PFSK-1 (cell line): ENCODE data around the gene LPIN2.

Experiments
- POLR2AphosphoS5 ChIP-seq: IDR thresholded peaks from 2 replicates; pipeline ENCODE4 v1.6.1; 2012; ENCODE audit warnings: low read depth, mild to moderate bottlenecking, control low read depth, low read length, moderate library complexity
- SIN3A ChIP-seq: IDR thresholded peaks from 2 replicates; pipeline ENCODE4 v1.6.1; 2012; ENCODE audit warnings: mild to moderate bottlenecking, low read length, moderate library complexity, borderline replicate concordance; ENCODE audit not compliant: insufficient read depth
- TAF1 ChIP-seq: IDR thresholded peaks from 2 replicates; pipeline ENCODE4 v1.6.1; 2012; ENCODE audit warnings: low read length, control low read depth, borderline replicate concordance; ENCODE audit not compliant: insufficient read depth
- TF ChIP-seq, protein P1 (sequence below), 2 experiments: IDR thresholded peaks; 2 replicates each; pipeline versions ENCODE4 v1.6.1 to v1.8.0; 2011 to 2012; ENCODE audit warnings: low read depth in 2 of 2, low read length in 2 of 2, control low read depth in 1 of 2, inconsistent platforms in 1 of 2, mild to moderate bottlenecking in 1 of 2, moderate library complexity in 1 of 2; ENCODE audit not compliant: insufficient read depth in 1 of 2

DNA sequence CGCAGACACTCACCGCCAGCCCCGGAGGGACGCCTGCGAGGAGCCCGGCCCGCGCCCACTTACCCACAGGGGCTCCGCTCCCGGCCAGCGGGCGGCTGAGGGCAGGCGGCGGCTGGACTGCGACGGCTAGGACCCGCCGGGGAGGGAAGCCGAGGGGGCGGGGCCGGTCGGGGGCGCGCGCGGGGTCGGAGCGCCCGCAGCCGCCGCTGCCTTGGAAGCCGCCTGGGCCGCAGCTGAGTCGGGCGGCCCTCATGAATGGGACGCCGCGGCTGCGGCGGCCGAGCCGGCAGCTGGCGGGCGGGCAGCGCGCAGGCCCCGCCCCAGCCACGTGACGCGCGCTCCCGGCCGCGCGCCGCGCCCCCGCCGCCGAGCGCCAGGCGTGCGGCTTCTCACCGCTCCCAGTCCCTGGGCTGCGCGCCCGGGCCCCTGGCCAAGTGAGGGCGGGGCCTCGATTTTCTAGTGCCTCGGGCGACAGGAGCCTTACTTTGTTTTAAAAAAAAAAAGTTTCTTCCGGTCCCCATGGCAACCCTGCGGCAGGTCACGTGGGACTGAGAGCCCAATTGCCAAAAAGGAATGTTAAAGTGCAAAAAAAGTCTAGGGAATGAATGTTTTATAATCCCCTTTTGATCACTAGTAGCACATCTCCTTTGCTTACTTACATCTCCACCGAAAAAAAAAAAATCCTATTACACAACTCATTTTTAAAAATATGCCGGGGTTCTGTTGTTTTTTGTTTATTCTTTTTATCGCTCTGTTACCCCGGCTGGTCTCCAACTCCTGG, at the start of gene LPIN2:
- TF ChIP-seq POLR2AphosphoS5 (peak; percentile 60), SIN3A (no peak), TAF1 (peak; percentile 73)
- TF ChIP-seq, protein P1, sequence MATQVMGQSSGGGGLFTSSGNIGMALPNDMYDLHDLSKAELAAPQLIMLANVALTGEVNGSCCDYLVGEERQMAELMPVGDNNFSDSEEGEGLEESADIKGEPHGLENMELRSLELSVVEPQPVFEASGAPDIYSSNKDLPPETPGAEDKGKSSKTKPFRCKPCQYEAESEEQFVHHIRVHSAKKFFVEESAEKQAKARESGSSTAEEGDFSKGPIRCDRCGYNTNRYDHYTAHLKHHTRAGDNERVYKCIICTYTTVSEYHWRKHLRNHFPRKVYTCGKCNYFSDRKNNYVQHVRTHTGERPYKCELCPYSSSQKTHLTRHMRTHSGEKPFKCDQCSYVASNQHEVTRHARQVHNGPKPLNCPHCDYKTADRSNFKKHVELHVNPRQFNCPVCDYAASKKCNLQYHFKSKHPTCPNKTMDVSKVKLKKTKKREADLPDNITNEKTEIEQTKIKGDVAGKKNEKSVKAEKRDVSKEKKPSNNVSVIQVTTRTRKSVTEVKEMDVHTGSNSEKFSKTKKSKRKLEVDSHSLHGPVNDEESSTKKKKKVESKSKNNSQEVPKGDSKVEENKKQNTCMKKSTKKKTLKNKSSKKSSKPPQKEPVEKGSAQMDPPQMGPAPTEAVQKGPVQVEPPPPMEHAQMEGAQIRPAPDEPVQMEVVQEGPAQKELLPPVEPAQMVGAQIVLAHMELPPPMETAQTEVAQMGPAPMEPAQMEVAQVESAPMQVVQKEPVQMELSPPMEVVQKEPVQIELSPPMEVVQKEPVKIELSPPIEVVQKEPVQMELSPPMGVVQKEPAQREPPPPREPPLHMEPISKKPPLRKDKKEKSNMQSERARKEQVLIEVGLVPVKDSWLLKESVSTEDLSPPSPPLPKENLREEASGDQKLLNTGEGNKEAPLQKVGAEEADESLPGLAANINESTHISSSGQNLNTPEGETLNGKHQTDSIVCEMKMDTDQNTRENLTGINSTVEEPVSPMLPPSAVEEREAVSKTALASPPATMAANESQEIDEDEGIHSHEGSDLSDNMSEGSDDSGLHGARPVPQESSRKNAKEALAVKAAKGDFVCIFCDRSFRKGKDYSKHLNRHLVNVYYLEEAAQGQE (IDR thresholded peaks at IDR 0.05; ENCODE audit: insufficient read depth in 1 of 2, low read depth in 2 of 2, low read length in 2 of 2): 0 out of 4 replicates have a peak, but pooled peaks of 1 of the 2 experiments have one; percentile 23
